Right lung (tissue), 5 donors: ENCODE results near the gene HCN4. TPM values are rescaled to one million over a fixed set of nuclear protein-coding genes. Genes with fewer than 3 reads are reported as not detected.
"Not testable (repeated sequence)": the region's sequence is repeated elsewhere in the genome, so short reads cannot be mapped to it uniquely, and the experiment has no call there.

Experiments
- DNase-seq, 2 donors: peaks; one replicate each; pipeline ENCODE4 v3.0.0-alpha.2; 2013
- polyA plus RNA-seq, 5 donors: library from polyadenylated mRNA; unstranded; fragments of 120-200 nt; gene quantifications; one replicate each; pipeline versions ENCODE4 v1.2.1 to v1.2.3, GENCODE V29; 2013; ENCODE audit warnings: inconsistent platforms in 1 of 5, low replicate concordance in 1 of 5; ENCODE audit not compliant: insufficient read length in 5 of 5, insufficient read depth in 1 of 5

Gene HCN4
- polyA plus RNA-seq, 5 donors: 0.10 to 0.24 (median 0.16) TPM

- no peak for DNase-seq
These were observed 42.6 kb downstream of the HCN4 start for GRCh38 chr15:73326157-73326556.

GRCh38 chr15:73325191-73325861, 43.4 kb downstream of the HCN4 start:
- DNase-seq: no peak

- DNase-seq: no peak
These were observed 44.1 kb downstream of the HCN4 start for GRCh38 chr15:73324496-73325170.

GRCh38 chr15:73323956-73324355, 44.8 kb downstream of the HCN4 start:
- no peak for DNase-seq

GRCh38 chr15:73323374-73323955, 45.3 kb downstream of the HCN4 start:
- no peak for DNase-seq

- DNase-seq: no peak
These were observed 45.9 kb downstream of the HCN4 start for GRCh38 chr15:73322665-73323373.

GRCh38 chr15:73321496-73322450, 47.0 kb downstream of the HCN4 start:
- DNase-seq: no peak

- no peak for DNase-seq
These were observed 48.1 kb downstream of the HCN4 start for GRCh38 chr15:73320619-73321180.

- no peak for DNase-seq
These were observed 49.1 kb downstream of the HCN4 start for GRCh38 chr15:73319460-73320245.

- no peak for DNase-seq
These were observed 50.1 kb downstream of the HCN4 start for GRCh38 chr15:73318463-73319351.

- no peak for DNase-seq
These were observed 50.9 kb downstream of the HCN4 start for GRCh38 chr15:73317651-73318462.

GRCh38 chr15:73313861-73314260, 54.9 kb downstream of the HCN4 start:
- no peak for DNase-seq

- DNase-seq: no peak
These were observed 60.5 kb downstream of the HCN4 start for GRCh38 chr15:73308305-73308704.

- peak; percentile 13 to 18 for DNase-seq
These were observed 63.2 kb downstream of the HCN4 start for GRCh38 chr15:73305331-73306211.

- no peak for DNase-seq
These were observed 65.1 kb downstream of the HCN4 start for GRCh38 chr15:73303636-73304035.

- DNase-seq: not testable (repeated sequence)
These were observed 68.5 kb downstream of the HCN4 start for GRCh38 chr15:73300286-73300685.
